Measurements from ENCODE around the gene SCG3. TPM values are rescaled to one million over a fixed set of nuclear protein-coding genes. Genes with fewer than 3 reads are reported as not detected.
"Not testable (repeated sequence)": the region's sequence is repeated elsewhere in the genome, so short reads cannot be mapped to it uniquely, and the experiment has no call there.

The SCG3 gene
- polyA plus RNA-seq, 2 of the 4 experiments (the other 2 are of a cell fraction): 0.03 TPM; not detected in 1

- H3K27ac ChIP-seq: no peak overlapping the region
- H3K4me3 ChIP-seq: no peak overlapping the region
- no peaks in the 10 kb centered on the region for H3K9me3 ChIP-seq
- H3K4me2 ChIP-seq: no peak overlapping the region
- 38% methylated on average over 1 of the region's 1 CpG for WGBS (ENCODE audit: missing lambda C conversion rate)
- TF ChIP-seq ATOH8 (CRISPR knock-in tag; IDR thresholded peaks at IDR 0.05; ENCODE audit: low read depth): no peak
- TF ChIP-seq PHF8 (IDR thresholded peaks at IDR 0.05; ENCODE audit: borderline replicate concordance, low read depth): no peak
- no peak for TF ChIP-seq NFE2L2 (conservative IDR thresholded peaks at IDR 0.05; ENCODE audit: low read length)
- TF ChIP-seq BHLHE40 (IDR thresholded peaks at IDR 0.05; ENCODE audit: low read depth, low read length): no peak
- no peak for TF ChIP-seq HES2 (IDR thresholded peaks at IDR 0.05)
- no peak for TF ChIP-seq MYC (IDR thresholded peaks at IDR 0.05; ENCODE audit: borderline replicate concordance, low read length)
- no peak for TF ChIP-seq KDM1A (IDR thresholded peaks at IDR 0.05; ENCODE audit: low read depth)
- TF ChIP-seq NPAS2 (CRISPR knock-in tag; IDR thresholded peaks at IDR 0.05; ENCODE audit: borderline replicate concordance): no peak
- no peak for TF ChIP-seq RAD21 (conservative IDR thresholded peaks at IDR 0.05 in 1 of 2, IDR thresholded peaks at IDR 0.05 in 1 of 2)
- TF ChIP-seq MAX (IDR thresholded peaks at IDR 0.05): no peak
- TF ChIP-seq FOSL2 (IDR thresholded peaks at IDR 0.05): no peak
- TF ChIP-seq FOSL2 (CRISPR knock-in tag; IDR thresholded peaks at IDR 0.05): no peak
- TF ChIP-seq RCOR1 (IDR thresholded peaks at IDR 0.05; ENCODE audit: low read depth, low read length): no peak
- TF ChIP-seq JUNB (IDR thresholded peaks at IDR 0.05): no peak
- no peak for TF ChIP-seq KDM5A (IDR thresholded peaks at IDR 0.05)
- TF ChIP-seq HOXA7 (CRISPR knock-in tag; IDR thresholded peaks at IDR 0.05): no peak
- no peak for TF ChIP-seq POLR2AphosphoS2 (conservative IDR thresholded peaks at IDR 0.05; ENCODE audit: low read length)
- H3K4me1 ChIP-seq: peaks cover 6% of the 10 kb centered on the region; the same call in 1 of the 3 replicates
- POLR2A ChIA-PET: no interaction called here
- DNase-seq (ENCODE audit: low read depth in 1 of 2, low spot score in 1 of 2): no peak
- ATAC-seq: no peak
- CTCF ChIA-PET: interaction anchor here (1.2 to 15.5 kb wide), 3 partner anchors 21 to 132 kb away, joined by 3 to 597 read pairs (median 4); no protein-coding TSS in a partner anchor
- no peak for FAIRE-seq
Measured at GRCh38 chr15:51642696-51643095, 38.6 kb upstream of the SCG3 start.

- TF ChIP-seq GATA3 (IDR thresholded peaks at IDR 0.05; ENCODE audit: borderline replicate concordance): no peak
- no peak for TF ChIP-seq JUN (IDR thresholded peaks at IDR 0.05)
- TF ChIP-seq MYC (IDR thresholded peaks at IDR 0.05; ENCODE audit: borderline replicate concordance, low read length): no peak
- TF ChIP-seq ATOH8 (CRISPR knock-in tag; IDR thresholded peaks at IDR 0.05; ENCODE audit: low read depth): no peak
- no peak for TF ChIP-seq PHF8 (IDR thresholded peaks at IDR 0.05; ENCODE audit: borderline replicate concordance, low read depth)
- TF ChIP-seq JUNB (IDR thresholded peaks at IDR 0.05): no peak
- TF ChIP-seq CHD2 (IDR thresholded peaks at IDR 0.05; ENCODE audit: low read length, partially characterized antibody): no peak
- FAIRE-seq: no peak
- Histone ChIP-seq H3K4me2 (no peak overlapping the region), H3K27ac (no peak overlapping the region), H3K4me3 (no peak overlapping the region), H3K9me3 (no peaks in the 10 kb centered on the region), H3K4me1 (no peaks in the 10 kb centered on the region; the same call in 2 of the 3 replicates)
- ChIA-PET CTCF (interaction anchor here (0.5 to 15.5 kb wide), 6 partner anchors 9 to 159 kb away, joined by 3 to 597 read pairs (median 3); no protein-coding TSS in a partner anchor), POLR2A (no interaction called here)
- WGBS (ENCODE audit: missing lambda C conversion rate): 45% methylated on average over 3 of the region's 3 CpGs
- DNase-seq (ENCODE audit: low read depth in 1 of 2, low spot score in 1 of 2): no peak
- ATAC-seq: no peak
Measured at GRCh38 chr15:51647128-51647562, 34.2 kb upstream of the SCG3 start.

- H3K4me1 ChIP-seq; H3K4me2 ChIP-seq; DNase-seq (ENCODE audit: low read depth in 1 of 2, low spot score in 1 of 2); POLR2A ChIA-PET; ATAC-seq; H3K4me3 ChIP-seq; FAIRE-seq; H3K27ac ChIP-seq; H3K9me3 ChIP-seq: not testable (repeated sequence)
- CTCF ChIA-PET: interaction anchor here (0.6 to 15.5 kb wide), 4 partner anchors 10 to 269 kb away, joined by 3 to 597 read pairs (median 33); no protein-coding TSS in a partner anchor
- WGBS (ENCODE audit: missing lambda C conversion rate): 38% methylated on average over 1 of the region's 1 CpG
Measured at GRCh38 chr15:51648101-51648500, 33.2 kb upstream of the SCG3 start.

- WGBS (ENCODE audit: missing lambda C conversion rate): 47% methylated on average over 4 of the region's 4 CpGs
Measured at GRCh38 chr15:51648643-51649042, 32.7 kb upstream of the SCG3 start.

More at GRCh38 chr15:51648643-51649042, 32.7 kb upstream of the SCG3 start:
- H3K9me3 ChIP-seq; DNase-seq (ENCODE audit: low read depth in 1 of 2, low spot score in 1 of 2); H3K4me3 ChIP-seq; H3K4me2 ChIP-seq; H3K4me1 ChIP-seq; POLR2A ChIA-PET; FAIRE-seq; H3K27ac ChIP-seq; ATAC-seq: not testable (repeated sequence)
- CTCF ChIA-PET: interaction anchor here (0.6 to 15.5 kb wide), 10 partner anchors 10 to 579 kb away, joined by 3 to 597 read pairs (median 10); no protein-coding TSS in a partner anchor

All from A549 (cell line).